HFFc6 (cell line): ENCODE results near the gene SELENOI. TPM values are rescaled to one million over a fixed set of nuclear protein-coding genes. Genes with fewer than 3 reads are reported as not detected.

Experiments used
- DNase-seq: peaks from one replicate; pipeline ENCODE4 v3.0.0-alpha.2; 2018
- H3K27ac Mint-ChIP-seq: 2 replicates; pipeline ENCODE4 v1.8.0; 2020; ENCODE audit warnings: mild to moderate bottlenecking, mixed read lengths
- H3K27me3 Mint-ChIP-seq: 2 replicates; pipeline ENCODE4 v1.8.0; 2021; ENCODE audit warnings: mild to moderate bottlenecking, moderate library complexity, mixed read lengths; ENCODE audit not compliant: insufficient read depth
- H3K36me3 Mint-ChIP-seq: 2 replicates; pipeline ENCODE4 v1.8.0; 2021; ENCODE audit warnings: low read depth, mixed read lengths
- H3K4me1 Mint-ChIP-seq: 2 replicates; pipeline ENCODE4 v1.8.0; 2020; ENCODE audit warnings: low read depth, mixed read lengths
- H3K4me3 Mint-ChIP-seq: 2 replicates; pipeline ENCODE4 v1.8.0; 2020; ENCODE audit warnings: mild to moderate bottlenecking, moderate library complexity, mixed read lengths
- H3K9me3 Mint-ChIP-seq: 2 replicates; pipeline ENCODE4 v1.8.0; 2020; ENCODE audit warnings: mild to moderate bottlenecking, mixed read lengths
- long read RNA-seq: library from polyadenylated mRNA; unstranded; transcript quantifications from one replicate; pipeline ENCODE4 v2.0.0, GENCODE V29; 2019
- total RNA-seq, 6 experiments: library from RNA; stranded (reverse); fragmentation: NEBNext Ultra II Directional; extraction: Animal tissue kit (Norgen Biotek cat#: 25700); gene quantifications; 2 replicates in 1 of 6; 3 replicates in 5 of 6; pipeline ENCODE4 v1.2.3, GENCODE V29; 2021
- TF ChIP-seq, protein P1 (sequence below): fragments of 200-600 bp; sonication (generic); IDR thresholded peaks from 2 replicates; pipeline ENCODE4 v1.5.0; 2021; ENCODE audit warnings: antibody characterized with exemption, mild to moderate bottlenecking

The SELENOI gene
- total RNA-seq = 10 to 100 TPM; 22.7 to 31.4 (median 27.3) TPM
- long read RNA-seq, full-length matches to known transcripts = 4 of 8 reads
- long read RNA-seq, partial matches to known transcripts = 0 of 8 reads
- long read RNA-seq, other reads (novel, unspliced or antisense) = 4 of 8 reads

DNA sequence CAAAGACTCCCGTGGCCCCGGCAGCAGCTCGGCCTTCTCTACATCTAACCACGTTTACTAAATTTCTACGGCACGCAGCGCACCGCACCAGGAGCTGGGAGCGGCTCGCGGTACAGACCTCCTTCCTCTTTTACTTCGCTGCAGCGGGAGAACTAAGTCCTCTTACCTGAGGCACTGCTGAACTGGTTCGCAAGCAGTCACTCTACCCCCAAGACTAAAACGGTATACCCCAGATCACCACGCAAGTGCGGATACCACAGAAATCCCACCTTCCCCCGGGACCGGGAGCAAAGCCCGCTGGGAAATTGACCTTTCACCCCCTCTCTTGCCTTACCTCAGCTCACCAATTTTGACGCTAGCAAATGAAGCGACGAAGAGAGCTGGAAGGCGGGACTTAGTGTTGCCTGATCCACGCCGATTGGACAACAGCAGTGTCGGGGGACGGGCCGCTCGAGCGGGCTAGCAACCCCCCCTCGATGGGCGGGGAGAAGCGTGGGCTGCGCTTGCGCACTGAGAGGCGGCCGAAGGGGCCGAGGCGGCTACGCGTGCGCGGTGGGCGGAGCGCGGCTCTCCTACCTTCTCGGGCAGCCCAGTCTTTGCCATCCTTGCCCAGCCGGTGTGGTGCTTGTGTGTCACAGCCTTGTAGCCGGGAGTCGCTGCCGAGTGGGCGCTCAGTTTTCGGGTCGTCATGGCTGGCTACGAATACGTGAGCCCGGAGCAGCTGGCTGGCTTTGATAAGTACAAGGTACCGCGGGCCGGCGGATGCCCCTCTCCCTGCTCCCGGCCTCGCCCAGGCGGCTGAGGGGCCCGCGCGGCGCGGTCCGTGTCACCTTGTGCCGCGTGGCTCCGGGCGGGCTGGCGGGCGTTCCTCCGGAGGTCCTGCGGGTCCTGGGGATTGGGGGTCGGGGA lies at the start of gene SELENOI:
TSS of gene SELENOI (plus strand) at position 599 of the 909 bp plus-strand sequence. CDS start at position 689, 90 bp downstream.
- TF ChIP-seq, protein P1, sequence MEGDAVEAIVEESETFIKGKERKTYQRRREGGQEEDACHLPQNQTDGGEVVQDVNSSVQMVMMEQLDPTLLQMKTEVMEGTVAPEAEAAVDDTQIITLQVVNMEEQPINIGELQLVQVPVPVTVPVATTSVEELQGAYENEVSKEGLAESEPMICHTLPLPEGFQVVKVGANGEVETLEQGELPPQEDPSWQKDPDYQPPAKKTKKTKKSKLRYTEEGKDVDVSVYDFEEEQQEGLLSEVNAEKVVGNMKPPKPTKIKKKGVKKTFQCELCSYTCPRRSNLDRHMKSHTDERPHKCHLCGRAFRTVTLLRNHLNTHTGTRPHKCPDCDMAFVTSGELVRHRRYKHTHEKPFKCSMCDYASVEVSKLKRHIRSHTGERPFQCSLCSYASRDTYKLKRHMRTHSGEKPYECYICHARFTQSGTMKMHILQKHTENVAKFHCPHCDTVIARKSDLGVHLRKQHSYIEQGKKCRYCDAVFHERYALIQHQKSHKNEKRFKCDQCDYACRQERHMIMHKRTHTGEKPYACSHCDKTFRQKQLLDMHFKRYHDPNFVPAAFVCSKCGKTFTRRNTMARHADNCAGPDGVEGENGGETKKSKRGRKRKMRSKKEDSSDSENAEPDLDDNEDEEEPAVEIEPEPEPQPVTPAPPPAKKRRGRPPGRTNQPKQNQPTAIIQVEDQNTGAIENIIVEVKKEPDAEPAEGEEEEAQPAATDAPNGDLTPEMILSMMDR = no peak
- H3K4me3 Mint-ChIP-seq = peak within 1 kb of the TSS; percentile 97
- peaks cover 8% of the 10 kb centered on the region; the same call in 1 of the 2 replicates for H3K36me3 Mint-ChIP-seq
- H3K27ac Mint-ChIP-seq = peak within 1 kb of the TSS; percentile 98
- peaks cover 2% of the 10 kb centered on the region; the same call in 1 of the 2 replicates for H3K27me3 Mint-ChIP-seq
- DNase-seq = peak; percentile 99
- no peaks in the 10 kb centered on the region for H3K9me3 Mint-ChIP-seq
- H3K4me1 Mint-ChIP-seq = peaks cover 31% of the 10 kb centered on the region

DNA sequence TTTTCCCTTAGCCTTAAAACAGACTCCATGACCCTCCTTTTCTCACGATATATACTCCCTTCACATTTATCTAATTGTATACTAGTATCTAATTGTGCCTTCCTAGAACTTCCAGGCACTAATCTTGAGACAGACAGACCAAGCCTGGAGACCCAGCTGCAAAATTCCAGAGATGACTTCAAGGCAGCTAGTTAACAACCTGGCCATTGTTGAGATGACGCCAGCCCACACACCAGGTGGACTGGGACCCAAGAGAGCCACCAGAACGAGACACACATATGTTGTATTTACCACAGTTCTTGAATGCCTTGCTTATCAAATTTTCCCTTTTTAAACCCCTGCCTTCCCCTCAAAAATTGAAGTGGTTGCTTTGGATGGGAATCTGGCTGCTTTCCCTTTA lies 48.9 kb upstream of the SELENOI start:
- no peaks in the 10 kb centered on the region for H3K9me3 Mint-ChIP-seq
- H3K36me3 Mint-ChIP-seq = no peaks in the 10 kb centered on the region
- no peak for DNase-seq
- TF ChIP-seq, protein P1 = no peak
- H3K4me3 Mint-ChIP-seq = no peak overlapping the region
- H3K27me3 Mint-ChIP-seq = no peaks in the 10 kb centered on the region; the same call in 1 of the 2 replicates
- H3K4me1 Mint-ChIP-seq = no peaks in the 10 kb centered on the region
- H3K27ac Mint-ChIP-seq = no peak overlapping the region

DNA sequence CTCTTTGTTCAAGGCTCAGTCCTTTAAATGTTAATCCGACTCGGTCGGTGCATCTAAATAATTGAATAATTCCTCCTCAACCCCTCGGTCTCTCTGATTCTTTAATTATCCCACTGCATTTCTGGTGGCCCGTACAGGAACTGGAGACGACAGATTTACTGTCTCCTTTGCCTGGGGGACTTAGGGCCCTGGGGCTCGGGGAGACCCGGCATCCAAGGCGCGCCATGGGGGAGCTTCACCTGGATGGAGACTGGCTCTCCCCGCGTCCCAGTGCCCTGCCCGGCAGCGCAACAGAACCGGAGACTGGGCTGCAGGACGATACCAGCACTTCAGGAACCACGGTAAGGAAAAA lies 47.7 kb upstream of the SELENOI start:
- Mint-ChIP-seq H3K36me3 (no peaks in the 10 kb centered on the region), H3K27me3 (no peaks in the 10 kb centered on the region; the same call in 1 of the 2 replicates), H3K27ac (no peak overlapping the region), H3K9me3 (no peaks in the 10 kb centered on the region), H3K4me1 (peaks cover 5% of the 10 kb centered on the region; the same call in 1 of the 2 replicates), H3K4me3 (no peak overlapping the region)
- TF ChIP-seq, protein P1 = no peak
- no peak for DNase-seq

DNA sequence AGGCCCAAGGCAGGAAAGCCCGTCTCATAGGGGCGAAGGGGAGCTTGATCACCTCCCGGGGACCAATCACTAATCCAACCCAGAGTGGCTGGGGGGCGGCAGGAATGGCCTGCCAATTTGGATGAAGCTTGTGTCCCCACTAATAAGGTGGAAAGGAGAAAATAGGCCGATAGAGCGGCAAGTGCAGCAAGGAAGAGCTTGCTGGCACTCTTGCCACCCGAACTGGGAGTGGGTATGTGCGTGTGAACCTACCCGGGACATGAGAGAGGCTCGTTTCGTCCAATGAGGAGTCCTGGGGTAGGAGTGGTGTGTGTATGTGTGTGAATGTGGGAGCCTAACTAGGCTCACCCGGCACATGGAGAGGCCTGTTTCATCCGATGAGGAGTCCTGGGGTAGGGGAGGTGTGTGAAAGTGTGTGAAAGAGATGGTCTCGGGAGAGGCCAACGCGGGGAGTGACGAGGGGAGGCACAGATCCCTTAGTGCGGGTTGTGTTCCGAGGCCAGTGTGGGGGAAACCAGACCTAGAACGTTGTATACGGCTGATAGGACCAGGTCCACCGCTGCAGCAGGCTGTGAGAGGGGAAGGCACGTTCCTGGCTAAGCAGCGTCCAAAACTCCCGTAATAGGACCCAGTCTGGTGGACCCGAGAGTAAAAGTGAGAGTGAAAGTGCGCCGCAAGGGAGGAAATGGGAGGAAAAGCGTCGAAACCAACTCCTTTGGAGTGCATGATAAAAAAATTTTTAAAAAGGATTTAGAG lies 47.1 kb upstream of the SELENOI start:
- Mint-ChIP-seq H3K36me3 (no peaks in the 10 kb centered on the region), H3K9me3 (no peaks in the 10 kb centered on the region)

More for the DNA sequence above, 47.1 kb upstream of the SELENOI start:
- TF ChIP-seq, protein P1 = no peak
- DNase-seq = peak; percentile 48
- Mint-ChIP-seq H3K27ac (no peak overlapping the region), H3K4me1 (peaks cover 5% of the 10 kb centered on the region; the same call in 1 of the 2 replicates), H3K27me3 (no peaks in the 10 kb centered on the region; the same call in 1 of the 2 replicates), H3K4me3 (no peak overlapping the region)
